CMK (cell line): ENCODE data around the gene LRRC40.
"Not testable (repeated sequence)": the region's sequence is repeated elsewhere in the genome, so short reads cannot be mapped to it uniquely, and the experiment has no call there.

Experiments used
- DNase-seq: peaks from one replicate; pipeline ENCODE4 v3.0.0-alpha.2; 2010; ENCODE audit warnings: low read depth

The LRRC40 gene

GRCh38 chr1:70205434-70206118 lies at the start of gene LRRC40:
TSS of gene LRRC40 (minus strand) at chr1:70205579. CDS start at chr1:70205540, 39 bp downstream.
- DNase-seq: peak; percentile 85

DNA sequence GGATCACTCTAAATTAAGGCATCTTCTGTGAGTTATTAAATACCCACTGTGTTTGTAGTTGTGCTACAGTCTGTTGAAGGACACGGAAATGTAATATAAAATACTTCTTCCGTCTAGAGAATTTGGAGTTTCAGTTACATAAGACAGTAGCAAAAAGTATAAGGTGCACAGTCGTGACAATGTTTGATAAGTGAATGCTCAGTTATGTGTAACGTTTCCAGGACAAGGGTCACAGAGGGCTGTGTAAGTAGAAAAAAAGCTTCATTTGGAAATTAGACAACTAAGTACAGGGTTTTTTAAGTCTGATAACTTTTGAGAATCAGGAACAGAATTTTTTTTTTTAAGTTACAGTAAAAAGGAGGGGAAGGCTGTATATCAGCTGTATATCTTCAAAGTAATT lies 43.4 kb upstream of the LRRC40 start:
- DNase-seq: no peak

GRCh38 chr1:70247768-70248167 lies 42.4 kb upstream of the LRRC40 start:
- DNase-seq: no peak

- no peak for DNase-seq
Observed at GRCh38 chr1:70247122-70247521, 41.7 kb upstream of the LRRC40 start.

DNA sequence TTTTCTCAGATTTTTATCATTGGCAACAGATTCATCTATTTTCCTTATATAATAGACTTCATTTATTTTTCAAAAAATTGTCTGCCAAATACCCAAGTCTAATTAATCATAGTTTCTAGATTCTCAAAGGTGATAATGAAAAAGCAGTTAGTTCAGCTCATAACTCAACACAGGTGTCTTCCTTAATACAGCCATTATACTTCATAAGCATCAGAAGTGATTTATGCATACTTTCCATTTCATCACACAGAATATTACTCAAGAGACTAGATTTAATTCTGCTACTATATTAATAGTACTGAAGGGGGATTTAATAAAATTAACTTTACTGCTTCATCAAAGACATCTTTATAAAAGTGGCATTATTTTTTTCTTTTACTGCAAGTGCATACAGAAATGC lies 34.6 kb upstream of the LRRC40 start:
- DNase-seq: no peak

GRCh38 chr1:70234733-70235132 lies 29.4 kb upstream of the LRRC40 start:
- no peak for DNase-seq

DNA sequence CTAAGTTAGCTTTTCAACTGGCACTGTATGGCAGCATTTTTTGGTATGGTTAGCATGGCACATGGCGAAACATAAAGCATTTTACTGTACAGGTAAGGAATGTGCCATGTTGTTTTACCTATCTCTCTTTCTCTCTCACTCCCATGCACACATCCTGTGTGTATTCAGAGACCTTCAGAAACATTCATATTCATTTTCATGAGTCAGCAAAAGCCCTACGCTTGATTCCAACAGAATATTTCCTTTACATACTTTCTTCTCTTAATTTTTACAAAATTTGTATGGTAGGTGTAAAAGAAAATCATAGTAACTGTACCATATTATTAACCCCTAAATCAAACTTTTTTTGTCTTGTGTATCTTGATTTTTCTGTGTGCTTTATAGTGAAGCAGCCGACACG lies 26.1 kb upstream of the LRRC40 start:
- DNase-seq: no peak

DNA sequence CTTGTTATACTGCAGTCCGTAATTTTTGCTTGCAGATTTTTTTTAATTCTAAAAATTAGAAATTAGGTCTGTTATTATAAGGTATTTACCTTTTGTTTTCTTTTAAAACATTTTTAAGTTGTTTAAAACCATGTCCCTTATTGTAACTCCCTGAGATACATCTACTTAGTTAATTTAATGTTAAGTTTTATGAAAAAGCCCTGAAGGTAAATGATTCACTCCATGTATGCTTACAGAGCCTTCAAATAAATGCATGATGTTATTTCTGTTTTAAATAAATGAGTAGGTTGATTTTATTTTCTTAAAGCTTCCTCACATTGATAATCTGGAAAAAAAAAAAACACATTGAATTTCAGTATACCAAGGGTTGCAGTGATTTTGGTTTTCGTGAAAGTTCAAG lies 23.3 kb upstream of the LRRC40 start:
- DNase-seq: no peak

GRCh38 chr1:70227439-70227838 lies 22.1 kb upstream of the LRRC40 start:
- no peak for DNase-seq

DNA sequence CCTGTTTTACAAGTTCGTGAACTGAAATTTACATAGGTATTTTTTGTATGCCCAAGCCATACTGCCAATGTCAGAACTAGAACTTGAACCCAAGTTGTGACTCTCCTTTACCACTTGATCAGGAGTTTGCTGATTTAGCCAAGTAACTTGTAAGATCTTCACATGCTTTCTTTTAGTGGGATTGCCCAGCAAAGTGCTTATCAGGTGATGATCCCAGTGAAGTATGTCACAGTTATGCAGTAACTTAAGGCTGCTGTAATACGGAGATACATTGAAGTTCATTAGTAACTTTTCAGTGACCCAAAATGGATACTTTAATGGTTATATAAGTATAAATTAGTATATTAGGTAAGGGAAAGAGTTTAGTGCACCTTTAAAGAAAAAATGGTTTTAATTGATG lies 19.6 kb upstream of the LRRC40 start:
- DNase-seq: no peak

DNA sequence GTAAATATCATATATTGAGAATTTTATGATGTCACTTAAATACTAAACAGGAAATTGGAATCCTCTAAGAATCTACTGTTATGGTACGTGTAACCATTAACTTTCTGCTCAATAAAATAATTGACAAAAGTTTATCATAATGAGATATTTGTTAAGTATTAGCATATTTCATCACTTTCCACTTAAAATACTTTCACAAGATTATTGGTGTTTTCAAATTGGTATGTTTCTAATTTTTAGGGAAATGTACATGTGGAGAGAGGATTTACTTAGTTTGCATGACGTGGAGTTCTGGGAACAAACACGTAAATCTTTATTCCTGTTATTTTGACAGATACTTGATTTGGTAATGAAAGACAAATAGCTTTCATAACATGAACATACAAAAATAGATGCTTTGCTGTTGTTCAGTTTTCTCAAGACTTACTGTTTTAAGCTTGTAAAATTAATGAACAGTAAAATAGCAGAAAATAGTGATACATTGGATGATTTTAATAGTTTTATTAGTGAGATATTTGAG lies 17.4 kb upstream of the LRRC40 start:
- DNase-seq: no peak

DNA sequence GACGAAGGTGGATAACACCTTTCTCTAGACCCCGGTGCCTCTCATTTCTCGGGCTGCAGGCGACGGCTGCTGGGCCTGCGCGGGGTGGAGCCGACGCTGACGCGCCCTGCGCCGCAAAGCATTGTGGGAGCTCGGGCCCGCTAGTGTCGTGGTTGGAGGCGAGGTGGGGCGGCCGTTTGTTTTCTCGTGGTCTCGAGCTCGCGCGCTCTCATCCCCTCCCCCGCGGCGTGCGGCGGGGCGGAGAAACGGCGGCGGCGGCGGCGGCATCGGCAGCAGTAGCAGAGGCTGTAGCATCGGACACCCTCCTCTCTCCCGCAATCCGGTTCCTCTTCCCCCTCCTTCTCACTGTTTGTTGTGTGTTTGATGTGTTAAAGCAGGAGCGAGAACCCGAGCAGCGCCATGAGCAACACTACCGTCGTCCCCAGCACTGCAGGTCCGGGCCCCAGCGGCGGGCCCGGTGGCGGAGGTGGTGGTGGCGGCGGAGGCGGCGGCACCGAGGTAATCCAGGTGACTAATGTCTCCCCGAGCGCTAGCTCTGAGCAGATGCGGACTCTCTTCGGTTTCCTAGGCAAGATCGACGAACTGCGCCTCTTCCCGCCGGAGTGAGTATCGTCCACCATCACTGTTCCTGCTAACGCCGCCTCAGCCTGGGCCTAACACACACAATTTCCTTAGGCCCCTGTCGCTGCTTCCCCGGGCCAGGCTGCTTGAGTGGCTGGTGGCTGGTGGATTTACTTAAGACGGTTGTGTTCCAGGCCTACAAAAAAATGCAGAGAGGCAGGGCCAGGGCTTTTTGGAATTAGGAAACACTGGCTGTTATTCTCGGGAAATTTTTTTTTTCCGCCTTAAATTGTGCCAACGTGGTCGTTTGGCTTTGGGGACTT lies 16.1 kb upstream of the LRRC40 start, which contains the start of gene SRSF11:
SRSF11 (plus strand) TSS at position 143 of the 884 bp plus-strand sequence; CDS start at position 400, 257 bp downstream.
- DNase-seq: peak; percentile 83

DNA sequence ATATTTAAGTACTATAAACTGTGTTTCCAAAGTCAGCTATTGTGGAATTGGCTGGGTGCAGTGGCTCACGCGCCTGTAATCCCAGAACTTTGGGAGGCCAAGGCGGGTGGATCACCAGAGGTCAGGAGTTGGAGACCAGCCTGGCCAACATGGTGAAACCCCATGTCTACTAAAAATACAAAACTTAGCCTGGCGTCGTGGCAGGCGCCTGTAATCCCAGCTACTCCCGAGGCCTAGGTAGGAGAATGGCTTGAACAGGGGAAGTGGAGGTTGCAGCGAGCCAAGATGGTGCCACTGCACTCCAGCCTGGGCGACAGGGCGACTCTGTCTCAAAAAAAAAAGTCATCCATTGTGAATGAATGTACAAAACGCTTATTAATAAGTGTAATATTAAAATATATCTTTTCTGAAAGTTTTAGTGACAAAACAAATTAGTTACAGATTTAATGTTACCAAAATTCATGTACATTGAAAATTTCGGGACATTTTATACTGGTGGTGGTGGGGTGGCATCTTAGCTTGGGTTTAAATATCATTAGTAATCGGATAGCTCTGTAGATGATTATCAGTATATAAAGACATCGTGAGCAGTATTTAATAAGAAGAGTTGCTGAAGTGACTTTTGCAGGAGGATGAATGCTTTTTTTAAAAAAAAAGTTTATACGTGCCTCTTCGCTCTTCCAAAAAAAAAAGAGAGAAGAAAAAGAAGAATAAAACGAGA lies 15.3 kb upstream of the LRRC40 start:
- no peak for DNase-seq

- DNase-seq: no peak
Observed at GRCh38 chr1:70220015-70220414, 14.6 kb upstream of the LRRC40 start.

DNA sequence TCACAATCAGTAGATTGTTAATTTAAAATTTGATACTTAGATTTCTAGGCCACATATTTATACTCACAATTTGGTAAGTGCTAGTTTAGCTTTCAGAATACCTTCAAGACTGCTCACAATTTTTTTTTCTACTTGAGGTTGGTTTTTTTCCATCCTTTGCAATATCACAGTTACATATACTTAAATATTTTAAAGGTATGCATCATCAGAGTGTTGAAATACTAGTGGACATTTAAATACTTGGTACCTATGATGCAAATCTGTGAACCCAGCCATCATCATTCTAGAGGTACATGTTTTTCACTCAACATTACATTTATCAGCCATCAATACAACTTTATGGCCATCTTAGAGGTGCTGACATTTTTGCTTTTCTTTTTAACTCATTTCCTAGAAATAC lies 6.2 kb upstream of the LRRC40 start:
- DNase-seq: no peak

DNA sequence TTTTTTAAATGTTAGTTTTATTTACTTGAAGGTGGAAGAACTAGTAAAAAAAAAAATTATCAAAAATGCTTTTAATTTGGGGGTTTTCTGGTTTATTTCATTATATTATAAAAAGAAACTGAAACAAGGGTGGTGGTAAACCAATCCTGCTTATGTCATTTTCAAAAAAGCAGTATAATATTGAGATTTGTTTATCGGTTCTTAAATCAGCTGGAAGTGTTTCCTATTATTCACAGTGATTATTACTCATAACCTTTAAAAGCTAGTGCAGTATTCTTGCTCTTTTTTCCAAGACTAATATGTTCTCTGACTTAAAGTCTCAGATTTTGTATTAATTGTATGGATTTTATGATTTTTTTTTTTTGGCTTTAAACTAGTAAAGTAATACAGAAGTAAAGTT lies 5.4 kb upstream of the LRRC40 start:
- DNase-seq: no peak

GRCh38 chr1:70208292-70208691 lies 2.9 kb upstream of the LRRC40 start:
- DNase-seq: no peak

GRCh38 chr1:70207492-70207891 lies 2.1 kb upstream of the LRRC40 start:
- DNase-seq: no peak

GRCh38 chr1:70206833-70207232 lies 1.5 kb upstream of the LRRC40 start:
- not testable (repeated sequence) for DNase-seq

DNA sequence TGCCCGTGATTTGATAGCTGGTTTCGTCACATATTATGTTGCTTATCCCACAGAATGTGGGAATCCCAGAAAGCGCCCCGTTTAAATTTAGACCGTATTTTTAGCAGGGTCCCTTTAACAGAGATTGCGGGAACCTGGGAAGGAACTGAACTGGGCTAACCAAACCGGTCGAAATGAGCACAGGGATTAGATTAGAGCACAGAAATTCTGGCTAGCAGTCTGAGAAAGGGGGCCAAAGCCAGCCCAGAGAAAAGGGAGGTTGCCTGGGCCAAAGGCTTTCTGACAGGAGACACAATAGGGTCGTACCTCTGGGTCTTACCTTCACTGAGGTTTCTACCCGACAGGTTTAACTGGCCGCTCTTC lies 327 bp downstream of the LRRC40 start:
- no peak for DNase-seq

GRCh38 chr1:70204600-70204999 lies 779 bp downstream of the LRRC40 start:
- no peak for DNase-seq

GRCh38 chr1:70204139-70204538 lies 1.2 kb downstream of the LRRC40 start:
- DNase-seq: no peak
